Regular cardiac myocyte (primary cell): Measurements from ENCODE around the gene TMEM121. TPM values are rescaled to one million over a fixed set of nuclear protein-coding genes. Genes with fewer than 3 reads are reported as not detected.

Experiments used
- total RNA-seq: library from RNA; depleted of rRNA; stranded (reverse); fragments of >200 nt; gene quantifications from 2 replicates; pipeline ENCODE4 v1.2.3, GENCODE V29; 2014

Gene TMEM121
- 5.0 and 12.7 TPM in 2 replicates for total RNA-seq

GRCh38 chr14:105525861-105526775, at the start of gene TMEM121:
Gene TMEM121, plus strand, starts transcription at chr14:105526583. Its CDS starts 2,252 bp downstream, at chr14:105528835.

GRCh38 chr14:105486163-105486973, 40.0 kb upstream of the TMEM121 start, which contains the start of gene CRIP1:
Gene CRIP1, plus strand, starts transcription at chr14:105486886. Its CDS starts 374 bp downstream, at chr14:105487260.

DNA sequence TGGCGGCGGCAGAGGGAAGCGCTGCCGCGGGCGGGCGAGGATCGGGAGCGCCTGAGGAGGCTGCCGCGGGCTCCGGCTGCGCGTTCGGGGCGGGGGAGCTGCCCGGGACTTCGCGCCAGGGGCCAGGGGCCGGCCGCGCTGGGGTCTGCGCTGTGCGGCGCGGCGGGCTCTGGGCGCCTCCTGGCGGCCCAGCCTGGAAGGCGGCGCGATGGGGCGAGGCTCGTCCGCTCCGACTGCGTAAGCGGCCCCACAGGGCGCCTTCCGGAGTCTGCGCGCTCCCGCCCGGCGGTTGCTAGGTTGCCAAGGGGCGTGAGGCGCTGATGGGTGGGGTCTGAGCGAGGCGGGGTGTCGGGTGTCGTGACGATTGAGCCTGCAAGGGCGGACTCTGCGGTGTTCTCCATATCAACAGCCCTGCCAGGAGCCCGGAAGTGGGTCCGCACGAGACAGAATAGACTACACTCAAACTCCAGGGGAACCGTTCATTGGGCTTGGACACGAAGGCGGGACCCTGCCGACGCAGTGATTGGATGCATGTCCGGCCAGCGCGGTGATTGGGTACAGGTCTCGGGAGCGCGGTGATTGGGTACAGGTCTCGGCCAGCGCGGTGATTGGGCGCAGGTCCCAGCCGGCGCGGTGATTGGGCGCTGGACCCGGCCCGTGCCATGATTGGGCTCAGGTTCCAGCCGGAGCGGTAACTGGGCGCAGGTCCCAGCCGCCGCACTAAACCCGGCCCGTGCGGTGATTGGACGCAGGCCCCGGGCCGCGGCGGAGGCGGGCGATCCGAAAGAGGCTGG, 35.6 kb upstream of the TMEM121 start, which contains the start of gene TEDC1:
Gene TEDC1, plus strand, starts transcription at position 675 of the 794 bp plus-strand sequence. CDS start 130 bp downstream, outside the sequence.

Other genes with a start within 250 kb of the TMEM121 start
- gene BRF1, start 225.6 kb upstream of the TMEM121 start, total RNA-seq, result 26.5 and 35.9 TPM in 2 replicates
- 27.8 and 40.6 TPM in 2 replicates for gene PACS2, start 211.8 kb upstream of the TMEM121 start, total RNA-seq
- gene TEX22, start 128.0 kb upstream of the TMEM121 start, total RNA-seq, result 0.19 and 0.28 TPM in 2 replicates
- gene MTA1, start 106.8 kb upstream of the TMEM121 start, total RNA-seq, result 26.3 and 32.4 TPM in 2 replicates
- 35.2 and 70.4 TPM in 2 replicates for gene CRIP2, start 51.8 kb upstream of the TMEM121 start, total RNA-seq
- 0.28 and 5.4 TPM in 2 replicates for gene CRIP1, start 39.7 kb upstream of the TMEM121 start, total RNA-seq
- 3.9 and 15.1 TPM in 2 replicates for gene TEDC1, start 35.3 kb upstream of the TMEM121 start, total RNA-seq